ENCODE measurements around the gene GRIN2A.

GRIN2A gene

GRCh38 chr16:10181196-10182162 is 749 bp downstream of the GRIN2A start:
- DNase-seq = no peak

GRCh38 chr16:10180771-10181163 is 1.5 kb downstream of the GRIN2A start:
- DNase-seq = no peak

DNA sequence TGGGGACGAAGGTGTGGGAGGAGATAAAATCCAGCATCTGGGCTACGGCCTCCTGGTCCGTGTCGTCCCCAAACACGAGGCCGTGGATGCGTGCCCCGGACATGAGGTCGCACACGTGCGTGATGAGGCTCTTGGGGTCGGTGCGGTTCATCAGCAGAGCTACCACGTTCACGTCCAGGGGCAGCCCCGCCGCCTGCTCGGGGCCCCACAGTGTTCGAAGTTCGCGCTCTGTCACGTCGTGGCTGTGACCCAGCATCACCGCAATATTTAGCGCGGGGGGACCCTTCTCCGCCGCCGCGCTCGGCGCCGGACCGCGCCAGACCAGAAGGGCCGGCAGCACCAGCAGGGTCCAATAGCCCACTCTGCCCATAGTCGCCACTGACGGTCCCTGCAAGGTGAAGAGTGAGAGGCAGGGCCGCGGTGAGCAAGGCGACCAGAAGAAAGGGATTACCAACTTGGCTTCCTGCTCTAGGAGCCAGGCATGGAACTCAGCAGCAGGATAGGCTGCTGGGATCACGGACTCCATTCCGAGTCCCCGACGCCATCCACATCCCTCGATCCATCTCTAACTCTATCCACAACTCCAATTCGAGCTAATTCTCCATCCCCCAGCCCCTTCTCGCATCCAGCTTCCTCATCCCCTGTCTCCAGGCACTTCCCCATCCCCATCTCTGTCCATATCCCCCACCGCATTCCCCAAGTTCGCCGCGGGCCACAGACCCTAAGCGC is 2.0 kb downstream of the GRIN2A start:
- DNase-seq = no peak

DNA sequence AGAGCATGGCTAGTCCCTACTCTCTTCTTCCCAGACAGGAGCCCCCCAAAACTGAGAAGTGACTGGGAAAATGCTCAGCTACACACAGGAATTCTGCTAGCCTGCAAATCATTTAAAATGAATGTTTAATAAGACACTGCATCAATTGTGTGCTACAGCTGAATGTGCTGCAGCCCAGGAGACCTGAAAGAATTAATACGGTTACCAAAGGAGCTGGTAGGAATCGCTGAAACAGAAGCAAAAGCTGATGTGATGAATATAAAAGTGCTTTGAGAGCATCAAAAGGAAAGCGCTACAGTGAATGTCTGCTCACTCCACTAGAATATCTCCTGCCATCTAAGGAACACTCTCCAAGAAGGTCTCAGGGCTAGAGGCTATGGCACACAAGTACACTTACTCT is 3.7 kb downstream of the GRIN2A start:
- no peak for DNase-seq

DNA sequence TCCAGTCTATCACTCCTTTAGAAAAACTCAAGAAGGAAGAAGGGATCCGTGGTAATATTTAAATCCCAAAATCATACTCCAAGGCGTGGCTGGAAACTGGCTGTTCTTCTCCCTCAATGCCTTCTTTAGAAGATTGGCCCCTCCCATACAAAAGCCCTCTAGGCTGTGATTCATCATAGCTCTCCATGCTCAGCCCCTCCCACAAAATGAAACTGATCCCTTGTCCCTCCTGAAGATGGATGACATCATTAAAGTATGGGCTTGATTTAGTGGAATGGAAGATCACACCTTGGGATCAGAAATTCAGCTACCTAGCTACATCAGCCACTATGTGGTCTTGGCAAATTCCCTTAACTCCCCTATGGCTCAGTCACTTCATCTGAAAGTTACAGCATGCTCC is 4.1 kb downstream of the GRIN2A start:
- no peak for DNase-seq

GRCh38 chr16:10172848-10173655 is 9.2 kb downstream of the GRIN2A start:
- peak; percentile 86 for DNase-seq

GRCh38 chr16:10171221-10171620 is 11.0 kb downstream of the GRIN2A start:
- DNase-seq = no peak

- DNase-seq = no peak
These were observed 12.3 kb downstream of the GRIN2A start for GRCh38 chr16:10169904-10170410.

GRCh38 chr16:10169031-10169430 is 13.2 kb downstream of the GRIN2A start:
- DNase-seq = no peak

- DNase-seq = no peak
These were observed 14.0 kb downstream of the GRIN2A start for GRCh38 chr16:10168258-10168657.

DNA sequence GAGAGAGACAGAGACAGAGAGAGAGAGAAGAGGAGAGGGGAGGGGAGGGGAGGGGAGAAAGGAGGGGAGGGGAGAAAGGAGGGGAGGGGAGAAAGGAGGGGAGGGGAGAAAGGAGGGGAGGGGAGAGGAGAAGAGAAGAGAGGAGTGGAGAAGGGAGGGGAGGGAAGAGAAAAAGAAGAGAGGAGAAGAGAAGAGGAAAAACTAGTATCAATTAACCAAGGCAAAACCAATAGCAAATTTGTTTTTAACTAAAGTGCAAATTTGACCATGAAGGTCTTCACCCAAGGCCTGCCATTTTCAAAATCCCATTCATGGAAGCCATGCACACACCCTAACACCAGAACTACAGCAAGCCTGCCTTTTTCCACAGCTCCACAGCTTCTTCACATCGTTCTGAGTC is 16.6 kb downstream of the GRIN2A start:
- DNase-seq = no peak

- DNase-seq = no peak
These were observed 19.2 kb downstream of the GRIN2A start for GRCh38 chr16:10162981-10163380.

DNA sequence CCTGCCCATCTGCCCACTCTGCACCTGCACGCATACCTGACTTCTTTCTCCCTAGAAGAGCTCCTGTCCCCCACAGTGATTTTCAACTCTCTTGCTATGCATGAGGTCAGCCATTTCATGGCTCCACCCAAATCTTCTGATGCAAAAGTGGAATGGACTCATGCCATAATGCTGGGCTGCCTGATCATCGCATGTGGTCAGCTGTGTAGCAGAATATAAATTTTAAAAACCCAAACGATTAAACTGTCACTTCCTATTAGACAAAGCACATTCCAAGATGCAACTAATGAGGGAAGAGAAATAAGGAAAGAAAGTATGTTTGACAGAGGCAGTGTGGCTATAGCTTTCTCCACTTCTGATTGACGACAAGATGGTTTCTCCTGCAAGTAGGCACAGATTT is 26.1 kb downstream of the GRIN2A start:
- DNase-seq = no peak

- DNase-seq = no peak
These were observed 27.8 kb downstream of the GRIN2A start for GRCh38 chr16:10154389-10154788.

- no peak for DNase-seq
These were observed 28.2 kb downstream of the GRIN2A start for GRCh38 chr16:10153985-10154384.

DNA sequence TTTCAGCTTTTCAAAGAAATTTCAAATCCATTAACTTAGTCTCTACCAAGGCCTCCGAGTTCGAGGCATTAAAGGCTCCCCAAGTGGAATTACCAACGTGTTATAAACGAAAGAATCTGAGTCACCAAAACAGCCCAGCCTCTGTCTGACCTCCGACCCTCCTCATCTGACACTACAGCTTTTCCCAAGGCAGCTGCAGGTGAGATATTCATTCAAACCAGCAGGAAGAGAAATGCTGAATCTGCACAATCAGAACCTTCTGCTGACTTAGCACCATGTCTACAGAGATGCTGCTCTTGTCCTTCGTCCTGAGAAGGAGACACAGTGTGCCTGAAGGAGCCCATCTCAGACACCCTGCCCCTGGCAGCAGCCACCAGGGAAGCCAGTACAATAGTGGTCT is 30.5 kb downstream of the GRIN2A start:
- DNase-seq = no peak

- no peak for DNase-seq
These were observed 31.3 kb downstream of the GRIN2A start for GRCh38 chr16:10150906-10151305.

DNA sequence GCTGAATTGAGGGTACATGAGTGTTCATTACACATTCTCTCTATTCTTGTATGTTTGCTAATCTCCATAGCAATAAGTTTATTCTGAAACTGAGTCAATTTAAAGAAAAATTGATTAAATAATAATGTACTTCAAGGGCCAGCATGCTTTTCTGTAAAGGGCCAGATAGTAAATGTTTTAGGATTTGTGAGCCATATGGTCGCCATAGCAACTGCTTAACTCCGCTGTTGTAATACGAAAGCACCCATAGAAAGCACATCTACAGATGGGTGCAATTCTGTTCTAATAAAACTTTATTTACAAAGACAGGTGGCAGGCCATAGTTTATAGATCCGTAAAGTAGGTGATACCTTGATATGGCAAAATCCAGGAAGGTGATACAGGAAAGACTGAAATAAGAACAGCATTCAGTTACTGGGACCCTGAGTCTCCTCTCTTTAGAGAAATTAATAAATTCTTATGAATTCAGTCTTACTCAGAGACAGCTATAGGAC is 36.6 kb downstream of the GRIN2A start:
- DNase-seq = no peak

DNA sequence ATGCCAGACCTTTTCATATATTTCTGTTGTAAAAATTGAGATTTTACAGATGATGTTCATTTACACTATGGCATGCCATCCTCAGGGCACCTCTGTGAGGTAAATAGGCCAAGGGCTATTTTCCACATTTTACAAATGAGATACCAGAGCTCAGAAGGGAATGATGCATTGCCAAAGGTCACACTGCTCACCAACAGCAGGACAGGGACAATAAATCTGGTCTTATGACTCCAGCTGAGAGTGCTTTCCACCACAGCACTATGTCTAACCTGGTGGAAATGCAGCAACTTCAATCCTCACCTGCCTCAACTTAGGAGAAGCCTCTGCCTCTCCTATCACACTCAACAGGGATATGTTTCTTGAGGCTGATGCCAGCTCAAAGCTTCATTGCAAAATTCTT is 40.6 kb downstream of the GRIN2A start:
- no peak for DNase-seq

- DNase-seq = no peak
These were observed 43.3 kb downstream of the GRIN2A start for GRCh38 chr16:10138881-10139280.

GRCh38 chr16:10137341-10137740 is 44.9 kb downstream of the GRIN2A start:
- DNase-seq = no peak

- no peak for DNase-seq
These were observed 45.3 kb downstream of the GRIN2A start for GRCh38 chr16:10136916-10137315.

GRCh38 chr16:10130538-10130937 is 51.7 kb downstream of the GRIN2A start:
- no peak for DNase-seq

All from MV-4-11 (cell line).